Activated naive CD8-positive, alpha-beta T cell (primary cell): Measurements from ENCODE around the gene FUT3.

Experiments
- H3K27ac Mint-ChIP-seq: one replicate; pipeline ENCODE4 v1.8.0; 2021; ENCODE audit warnings: mixed read lengths
- H3K27me3 Mint-ChIP-seq: one replicate; pipeline ENCODE4 v1.8.0; 2021; ENCODE audit warnings: mixed read lengths
- H3K36me3 Mint-ChIP-seq: one replicate; pipeline ENCODE4 v1.8.0; 2021; ENCODE audit warnings: mixed read lengths
- H3K4me1 Mint-ChIP-seq: one replicate; pipeline ENCODE4 v1.8.0; 2021; ENCODE audit warnings: low read depth, mixed read lengths
- H3K4me3 Mint-ChIP-seq: one replicate; pipeline ENCODE4 v1.8.0; 2021; ENCODE audit warnings: mild to moderate bottlenecking, mixed read lengths
- H3K9me3 Mint-ChIP-seq: one replicate; pipeline ENCODE4 v1.8.0; 2021; ENCODE audit warnings: low read depth, mixed read lengths

The FUT3 gene

GRCh38 chr19:5851302-5851701 is at the start of gene FUT3:
Gene FUT3 (minus strand): TSS chr19:5851449.
- Mint-ChIP-seq H3K27me3 (no peaks in the 10 kb centered on the region), H3K4me1 (no peaks in the 10 kb centered on the region), H3K9me3 (no peaks in the 10 kb centered on the region), H3K36me3 (no peaks in the 10 kb centered on the region), H3K27ac (no peak within 1 kb of the TSS), H3K4me3 (no peak within 1 kb of the TSS)

DNA sequence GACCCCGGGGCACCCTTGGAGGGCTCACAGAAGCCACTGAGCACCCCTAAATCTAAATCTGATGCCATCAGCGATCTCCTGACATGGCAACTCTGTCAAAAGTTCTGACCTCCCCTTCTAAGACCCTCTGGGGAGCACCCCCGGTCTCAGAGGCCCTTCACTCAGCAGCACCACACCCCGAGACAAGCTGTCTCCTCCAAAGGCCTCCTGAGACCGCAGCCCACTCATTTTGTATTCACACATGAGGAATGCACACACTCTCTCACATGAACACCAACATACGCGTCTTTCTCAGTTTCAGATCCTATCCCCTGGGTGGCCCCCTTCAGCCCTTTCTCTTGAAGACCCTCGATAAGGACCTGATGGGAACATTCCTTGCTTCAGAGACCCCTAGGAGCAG is 49.7 kb upstream of the FUT3 start:
- H3K36me3 Mint-ChIP-seq: no peaks in the 10 kb centered on the region

DNA sequence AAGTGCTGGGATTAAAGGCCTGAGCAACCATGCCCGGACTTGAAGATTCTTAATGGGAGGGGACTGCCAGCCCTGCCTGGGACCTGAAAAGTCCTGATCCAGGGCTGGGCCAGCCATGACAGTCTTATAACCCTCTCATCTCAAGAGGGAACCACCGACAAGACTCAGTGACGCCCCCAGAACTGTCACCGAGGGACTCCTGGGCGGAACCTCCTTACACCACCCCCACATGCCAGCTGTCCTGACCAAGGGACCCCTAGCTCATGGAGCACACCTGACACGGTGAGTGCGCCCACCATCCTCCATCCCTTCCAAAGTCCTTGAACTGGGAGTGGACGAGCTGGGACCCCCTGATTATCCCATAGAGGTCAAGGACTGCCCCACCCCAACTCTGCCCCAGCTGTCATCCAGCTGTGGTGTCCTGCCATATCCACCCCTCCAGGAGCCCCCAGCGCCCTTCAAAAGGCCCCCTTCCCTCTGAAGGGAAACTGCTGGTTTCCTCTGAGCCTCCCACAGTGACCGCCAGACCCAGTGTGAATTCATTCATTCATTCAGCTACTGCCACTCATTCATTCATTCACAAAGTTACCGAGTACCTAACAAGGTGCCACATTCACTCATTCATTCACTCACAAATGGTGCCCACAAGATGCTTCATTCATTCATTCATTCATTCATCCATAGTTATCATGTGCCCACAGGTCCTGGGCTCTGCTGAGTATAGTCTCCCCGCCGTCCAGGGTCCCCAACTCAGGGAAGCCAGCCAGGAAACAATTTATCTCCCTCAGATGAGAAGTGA is 48.7 kb upstream of the FUT3 start:
- H3K4me3 Mint-ChIP-seq: peak overlapping the region; percentile 20
- peaks cover 13% of the 10 kb centered on the region for H3K4me1 Mint-ChIP-seq
- no peaks in the 10 kb centered on the region for H3K9me3 Mint-ChIP-seq
- H3K27me3 Mint-ChIP-seq: no peaks in the 10 kb centered on the region
- H3K27ac Mint-ChIP-seq: no peak overlapping the region
- no peaks in the 10 kb centered on the region for H3K36me3 Mint-ChIP-seq

More for the DNA sequence above, 49.7 kb upstream of the FUT3 start:
- peak overlapping the region; percentile 7 for H3K27ac Mint-ChIP-seq
- H3K4me1 Mint-ChIP-seq: peaks cover 15% of the 10 kb centered on the region
- no peaks in the 10 kb centered on the region for H3K9me3 Mint-ChIP-seq
- H3K4me3 Mint-ChIP-seq: peak overlapping the region; percentile 33
- H3K27me3 Mint-ChIP-seq: no peaks in the 10 kb centered on the region

GRCh38 chr19:5897189-5897969 is 46.1 kb upstream of the FUT3 start:
- peaks cover 10% of the 10 kb centered on the region for H3K4me1 Mint-ChIP-seq
- H3K27me3 Mint-ChIP-seq: no peaks in the 10 kb centered on the region
- H3K9me3 Mint-ChIP-seq: no peaks in the 10 kb centered on the region
- no peaks in the 10 kb centered on the region for H3K36me3 Mint-ChIP-seq
- H3K27ac Mint-ChIP-seq: no peak overlapping the region
- H3K4me3 Mint-ChIP-seq: no peak overlapping the region

DNA sequence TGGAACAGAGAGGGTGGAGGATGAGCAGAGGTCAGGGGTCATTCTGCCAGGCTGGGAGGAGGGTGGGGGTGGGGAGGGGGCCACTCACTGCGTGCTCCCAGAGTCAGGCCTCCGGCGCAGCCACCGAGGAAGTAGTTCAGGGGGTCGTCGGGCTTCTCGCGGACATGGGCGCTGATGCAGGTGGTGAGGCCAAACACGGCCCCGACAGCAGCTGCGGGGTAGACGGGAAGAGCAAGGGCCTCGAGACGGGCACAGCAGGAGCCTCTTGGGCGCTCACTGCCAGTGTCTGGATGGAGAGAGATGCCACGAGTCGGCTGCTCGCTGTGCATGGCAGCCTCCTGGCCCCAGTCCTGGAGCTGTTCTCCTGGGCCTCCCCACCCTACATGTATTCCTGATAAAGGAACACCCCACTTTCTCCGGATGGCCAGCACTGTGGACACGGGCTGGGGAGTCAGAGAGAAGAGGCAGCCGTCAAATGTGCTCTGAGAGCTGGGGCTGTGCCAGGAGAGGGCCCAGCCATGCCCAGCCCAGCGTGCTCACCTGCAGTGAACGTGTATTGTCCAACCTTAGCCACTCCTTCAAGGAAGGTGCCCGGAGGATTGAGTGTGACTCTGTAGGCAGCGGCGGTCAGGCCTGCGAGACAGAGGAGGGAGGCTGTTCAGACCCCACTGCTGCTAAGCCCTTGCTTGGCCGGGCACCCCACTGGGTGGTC is 45.3 kb upstream of the FUT3 start:
- no peaks in the 10 kb centered on the region for H3K27me3 Mint-ChIP-seq
- H3K27ac Mint-ChIP-seq: no peak overlapping the region
- H3K9me3 Mint-ChIP-seq: no peaks in the 10 kb centered on the region
- H3K36me3 Mint-ChIP-seq: no peaks in the 10 kb centered on the region
- no peak overlapping the region for H3K4me3 Mint-ChIP-seq
- peaks cover 12% of the 10 kb centered on the region for H3K4me1 Mint-ChIP-seq

GRCh38 chr19:5895890-5896289 is 44.6 kb upstream of the FUT3 start:
- no peaks in the 10 kb centered on the region for H3K36me3 Mint-ChIP-seq
- no peak overlapping the region for H3K27ac Mint-ChIP-seq
- H3K27me3 Mint-ChIP-seq: no peaks in the 10 kb centered on the region
- peaks cover 7% of the 10 kb centered on the region for H3K4me1 Mint-ChIP-seq
- H3K4me3 Mint-ChIP-seq: no peak overlapping the region
- no peaks in the 10 kb centered on the region for H3K9me3 Mint-ChIP-seq

DNA sequence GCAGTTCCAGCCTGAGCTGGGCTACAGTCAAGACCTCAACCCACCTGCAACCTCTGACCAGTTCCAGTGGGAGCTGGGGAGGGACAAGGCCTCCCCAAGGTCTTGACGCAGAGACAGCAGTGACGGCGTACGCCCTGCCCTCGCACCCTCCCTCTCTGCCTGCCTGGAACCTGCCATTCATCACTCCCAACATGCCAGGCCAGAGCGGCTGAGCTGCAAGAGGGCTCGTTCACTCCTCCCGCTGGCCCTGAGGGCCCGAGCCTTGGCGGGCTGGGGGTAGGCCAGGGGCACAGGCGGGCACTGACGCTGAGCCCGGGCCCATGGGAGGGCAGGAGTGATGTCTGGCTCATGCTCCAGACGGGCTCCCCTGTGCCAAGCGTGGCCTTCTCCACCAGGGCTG is 44.2 kb upstream of the FUT3 start:
- Mint-ChIP-seq H3K36me3 (no peaks in the 10 kb centered on the region), H3K27ac (no peak overlapping the region), H3K4me3 (no peak overlapping the region), H3K27me3 (no peaks in the 10 kb centered on the region), H3K9me3 (no peaks in the 10 kb centered on the region), H3K4me1 (peaks cover 7% of the 10 kb centered on the region)

DNA sequence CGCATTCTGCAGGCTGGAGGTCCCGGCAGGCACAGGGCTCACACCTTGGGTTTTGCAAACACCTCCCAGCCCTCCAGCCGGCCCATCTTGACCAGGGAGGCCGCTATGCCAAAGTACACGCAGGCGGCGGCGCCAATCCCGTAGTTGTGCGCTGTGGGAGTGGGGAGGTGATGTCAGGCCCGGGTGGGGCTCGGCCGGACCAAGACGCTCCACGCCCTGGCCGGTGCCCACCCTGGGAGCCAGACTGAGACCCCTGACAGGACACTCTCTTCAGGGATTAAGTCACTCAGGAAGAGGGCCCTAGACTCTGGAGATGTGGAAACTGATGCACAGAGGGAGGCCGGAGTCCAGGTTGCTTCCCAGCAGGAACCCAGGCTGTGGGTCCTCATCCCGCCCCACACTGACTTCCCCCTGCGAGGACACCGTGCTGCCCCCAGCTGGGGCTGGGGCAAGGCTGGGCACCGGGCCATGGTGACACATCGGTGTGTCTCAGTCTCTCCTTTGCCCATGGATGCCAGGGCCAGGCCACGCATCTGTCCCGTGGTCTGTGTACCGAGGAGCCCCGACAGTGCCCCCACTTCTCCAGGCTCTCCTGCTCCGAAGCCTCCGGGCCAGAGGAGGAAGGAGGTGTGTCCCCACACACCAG is 43.6 kb upstream of the FUT3 start:
- Mint-ChIP-seq H3K27ac (no peak overlapping the region), H3K27me3 (no peaks in the 10 kb centered on the region), H3K4me1 (peaks cover 3% of the 10 kb centered on the region), H3K4me3 (no peak overlapping the region), H3K9me3 (no peaks in the 10 kb centered on the region), H3K36me3 (no peaks in the 10 kb centered on the region)

- Mint-ChIP-seq H3K27ac (no peak overlapping the region), H3K27me3 (no peaks in the 10 kb centered on the region), H3K4me1 (peaks cover 3% of the 10 kb centered on the region), H3K4me3 (no peak overlapping the region), H3K36me3 (no peaks in the 10 kb centered on the region), H3K9me3 (no peaks in the 10 kb centered on the region)
Observed at GRCh38 chr19:5893907-5894703, 42.9 kb upstream of the FUT3 start.

DNA sequence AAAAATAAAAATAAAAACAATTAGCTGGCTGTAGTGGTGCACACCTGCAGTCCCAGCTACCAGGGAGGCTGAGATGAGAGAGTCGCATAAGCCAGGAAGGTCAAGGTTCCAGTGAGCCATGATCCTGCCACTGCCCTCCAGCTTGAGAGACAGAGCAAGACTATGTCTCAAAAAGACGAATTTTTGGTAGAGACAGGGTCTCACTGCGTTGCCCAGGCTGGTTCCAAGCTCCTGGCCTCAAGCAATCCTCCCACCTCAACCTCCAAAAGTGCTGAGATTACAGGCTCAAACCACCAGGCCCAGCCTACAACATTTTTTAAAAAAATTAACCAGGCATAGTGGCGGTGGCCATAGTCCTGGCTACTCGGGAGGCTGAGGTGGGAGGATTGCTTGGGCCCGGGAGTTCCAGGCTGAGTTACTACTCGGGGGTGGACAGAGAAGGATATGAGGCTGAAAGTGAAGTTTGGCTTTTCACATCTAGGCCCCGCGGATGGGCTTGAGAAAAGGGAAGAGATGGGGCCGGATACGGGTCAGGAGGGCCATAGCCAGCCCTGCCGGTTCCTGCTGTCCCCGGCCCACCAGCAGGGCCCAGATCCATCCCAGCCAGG is 42.2 kb upstream of the FUT3 start:
- no peaks in the 10 kb centered on the region for H3K27me3 Mint-ChIP-seq
- H3K27ac Mint-ChIP-seq: no peak overlapping the region
- H3K4me1 Mint-ChIP-seq: peaks cover 3% of the 10 kb centered on the region
- H3K36me3 Mint-ChIP-seq: no peaks in the 10 kb centered on the region
- no peak overlapping the region for H3K4me3 Mint-ChIP-seq
- no peaks in the 10 kb centered on the region for H3K9me3 Mint-ChIP-seq

DNA sequence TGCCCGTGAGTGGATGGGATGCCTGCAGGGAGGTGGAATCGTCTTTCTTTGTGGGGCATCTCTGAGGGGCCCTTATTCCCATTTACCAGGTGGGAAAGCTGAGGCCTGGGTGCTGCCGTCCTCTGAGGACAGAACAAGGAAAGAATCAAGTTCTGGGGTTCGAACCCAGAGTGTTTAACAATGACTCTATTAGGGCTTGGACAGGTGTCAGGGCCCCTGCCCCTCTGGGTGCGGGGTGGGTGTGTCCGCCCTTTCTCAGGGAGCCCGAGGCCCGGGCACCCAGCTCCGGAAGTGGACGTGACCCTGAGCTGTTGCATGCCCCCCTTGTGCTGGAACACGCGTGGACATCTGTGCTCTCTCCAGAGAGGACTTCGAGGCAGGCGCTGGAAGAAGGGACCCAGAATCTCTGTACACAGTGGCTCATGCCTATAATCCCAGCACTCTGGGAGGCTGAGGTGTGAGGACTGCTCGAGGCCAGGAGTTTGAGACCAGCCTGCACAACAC is 41.6 kb upstream of the FUT3 start:
- Mint-ChIP-seq H3K36me3 (no peaks in the 10 kb centered on the region), H3K4me3 (no peak overlapping the region), H3K9me3 (no peaks in the 10 kb centered on the region), H3K27me3 (no peaks in the 10 kb centered on the region), H3K4me1 (peaks cover 3% of the 10 kb centered on the region), H3K27ac (no peak overlapping the region)

DNA sequence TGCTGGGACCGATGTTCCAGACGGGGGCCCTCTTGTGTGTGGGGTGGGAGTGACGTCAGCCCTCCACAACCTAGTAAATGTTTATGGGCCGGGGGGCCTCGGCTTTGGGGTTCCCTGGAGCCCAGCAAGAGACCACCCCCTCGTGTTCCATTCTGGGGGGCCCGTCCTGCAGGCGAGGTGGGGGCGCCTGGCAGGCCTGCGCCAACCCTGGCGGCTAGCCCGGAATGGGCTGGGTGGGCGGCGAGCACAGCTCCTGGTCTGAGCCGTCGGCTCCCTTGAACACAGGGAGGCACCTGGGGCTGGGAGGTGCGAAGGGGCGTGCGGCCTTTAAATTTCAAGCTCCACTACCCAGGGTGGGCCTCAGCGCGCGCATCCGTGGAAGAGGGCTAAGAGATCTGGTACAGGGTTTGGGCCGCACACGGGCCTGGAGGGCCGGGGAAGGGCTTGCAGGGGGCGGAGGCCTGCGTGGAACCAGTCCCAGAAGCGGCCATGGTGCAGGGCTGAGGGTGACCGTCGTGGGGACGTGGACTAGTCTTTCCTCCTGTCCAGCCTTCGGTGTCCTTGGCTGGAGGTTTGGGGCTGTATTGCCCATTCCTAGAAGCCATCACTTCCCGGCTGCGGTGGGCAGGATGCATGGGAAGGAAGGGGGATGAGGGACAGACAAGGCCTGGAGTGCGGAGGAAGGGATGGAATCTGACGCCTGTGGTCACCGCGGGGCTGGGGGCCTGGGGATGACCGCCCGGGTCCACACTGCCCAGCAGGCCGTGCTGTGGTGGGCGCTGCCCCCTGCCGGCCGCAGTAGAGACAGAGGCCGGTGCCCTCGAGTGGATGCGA is 40.9 kb upstream of the FUT3 start:
- no peak overlapping the region for H3K27ac Mint-ChIP-seq
- H3K27me3 Mint-ChIP-seq: no peaks in the 10 kb centered on the region
- H3K4me1 Mint-ChIP-seq: peaks cover 3% of the 10 kb centered on the region
- H3K9me3 Mint-ChIP-seq: no peaks in the 10 kb centered on the region
- no peak overlapping the region for H3K4me3 Mint-ChIP-seq
- H3K36me3 Mint-ChIP-seq: no peaks in the 10 kb centered on the region

GRCh38 chr19:5891572-5891937 is 40.3 kb upstream of the FUT3 start:
- no peaks in the 10 kb centered on the region for H3K9me3 Mint-ChIP-seq
- peaks cover 2% of the 10 kb centered on the region for H3K27me3 Mint-ChIP-seq
- H3K27ac Mint-ChIP-seq: no peak overlapping the region
- H3K4me3 Mint-ChIP-seq: no peak overlapping the region
- H3K36me3 Mint-ChIP-seq: no peaks in the 10 kb centered on the region
- peaks cover 3% of the 10 kb centered on the region for H3K4me1 Mint-ChIP-seq
